Measurements from ENCODE around the gene MTTP. TPM values are rescaled to one million over a fixed set of nuclear protein-coding genes. Genes with fewer than 3 reads are reported as not detected.

Gene MTTP
- total and polyA plus RNA-seq, 2 experiments from 2014 or later = not detected

GRCh38 chr4:99622341-99622740 is 47.7 kb downstream of the MTTP start:
- Histone ChIP-seq H3K27ac (no peak overlapping the region), H3K79me2 (ENCODE audit: insufficient read depth) (no peaks in the 10 kb centered on the region), H3K36me3 (ENCODE audit: low read depth) (no peaks in the 10 kb centered on the region), H3K4me3 (no peak overlapping the region), H3K4me2 (ENCODE audit: unreplicated experiment) (no peak overlapping the region), H3K9ac (no peak overlapping the region), H3K9me2 (ENCODE audit: insufficient read depth) (no peaks in the 10 kb centered on the region), H3K9me3 (ENCODE audit: low read depth) (no peaks in the 10 kb centered on the region), H3F3A (ENCODE audit: insufficient read depth) (no peaks in the 10 kb centered on the region), H3K27me3 (replicated peaks; ENCODE audit: insufficient read depth) (no peaks in the 10 kb centered on the region), H4K20me1 (ENCODE audit: insufficient read depth) (no peaks in the 10 kb centered on the region), H3K4me1 (ENCODE audit: insufficient read depth) (no peaks in the 10 kb centered on the region), H2AFZ (no peak overlapping the region)
- in situ Hi-C loops (cut with MboI) = no loop called here
- no peak for TF ChIP-seq EZH2phosphoT487 (IDR thresholded peaks at IDR 0.05; ENCODE audit: insufficient read depth, low read depth)
- no peak for TF ChIP-seq EZH2 (IDR thresholded peaks at IDR 0.05; ENCODE audit: insufficient read depth, poor library complexity, severe bottlenecking)
- DNase-seq = no peak
- 52 to 53% methylated on average over 1 of the region's 1 CpG for WGBS, 2 experiments (ENCODE audit: low coverage in 1 of 2, low lambda C conversion rate in 2 of 2, missing lambda C conversion rate in 2 of 2)

GRCh38 chr4:99624141-99624719 is 49.6 kb downstream of the MTTP start:
- Histone ChIP-seq H3F3A (ENCODE audit: insufficient read depth) (no peaks in the 10 kb centered on the region), H3K9ac (no peak overlapping the region), H3K9me2 (ENCODE audit: insufficient read depth) (no peaks in the 10 kb centered on the region), H3K27ac (no peak overlapping the region), H3K4me1 (ENCODE audit: insufficient read depth) (no peaks in the 10 kb centered on the region), H4K20me1 (ENCODE audit: insufficient read depth) (no peaks in the 10 kb centered on the region), H2AFZ (no peak overlapping the region), H3K4me2 (ENCODE audit: unreplicated experiment) (no peak overlapping the region), H3K4me3 (no peak overlapping the region), H3K79me2 (ENCODE audit: insufficient read depth) (no peaks in the 10 kb centered on the region), H3K27me3 (replicated peaks; ENCODE audit: insufficient read depth) (no peaks in the 10 kb centered on the region), H3K9me3 (ENCODE audit: low read depth) (no peaks in the 10 kb centered on the region), H3K36me3 (ENCODE audit: low read depth) (no peaks in the 10 kb centered on the region)
- in situ Hi-C loops (cut with MboI) = no loop called here
- 38 to 43% methylated on average over 4 of the region's 4 CpGs for WGBS, 2 experiments (ENCODE audit: low coverage in 1 of 2, low lambda C conversion rate in 2 of 2, missing lambda C conversion rate in 2 of 2)
- no peak for DNase-seq
- no peak for TF ChIP-seq EZH2phosphoT487 (IDR thresholded peaks at IDR 0.05; ENCODE audit: insufficient read depth, low read depth)
- no peak for TF ChIP-seq EZH2 (IDR thresholded peaks at IDR 0.05; ENCODE audit: insufficient read depth, poor library complexity, severe bottlenecking)

- Histone ChIP-seq H3K36me3 (ENCODE audit: low read depth) (no peaks in the 10 kb centered on the region), H3K4me1 (ENCODE audit: insufficient read depth) (no peaks in the 10 kb centered on the region), H3K27me3 (replicated peaks; ENCODE audit: insufficient read depth) (no peaks in the 10 kb centered on the region), H3K4me3 (no peak overlapping the region), H3F3A (ENCODE audit: insufficient read depth) (no peaks in the 10 kb centered on the region), H2AFZ (no peak overlapping the region), H3K9ac (no peak overlapping the region), H3K9me2 (ENCODE audit: insufficient read depth) (no peaks in the 10 kb centered on the region), H3K4me2 (ENCODE audit: unreplicated experiment) (no peak overlapping the region), H3K9me3 (ENCODE audit: low read depth) (no peaks in the 10 kb centered on the region), H4K20me1 (ENCODE audit: insufficient read depth) (no peaks in the 10 kb centered on the region), H3K79me2 (ENCODE audit: insufficient read depth) (no peaks in the 10 kb centered on the region), H3K27ac (no peak overlapping the region)
- WGBS, 2 experiments (ENCODE audit: low coverage in 1 of 2, low lambda C conversion rate in 2 of 2, missing lambda C conversion rate in 2 of 2) = 0 to 3% methylated on average over 5 of the region's 5 CpGs
- in situ Hi-C loops (cut with MboI) = no loop called here
- TF ChIP-seq EZH2 (IDR thresholded peaks at IDR 0.05; ENCODE audit: insufficient read depth, poor library complexity, severe bottlenecking) = no peak
- no peak for TF ChIP-seq EZH2phosphoT487 (IDR thresholded peaks at IDR 0.05; ENCODE audit: insufficient read depth, low read depth)
- no peak for DNase-seq
Measured at GRCh38 chr4:99625369-99625768, 50.7 kb downstream of the MTTP start.

- Histone ChIP-seq H3K79me2 (ENCODE audit: insufficient read depth) (no peaks in the 10 kb centered on the region), H3K27ac (no peak overlapping the region), H3K4me1 (ENCODE audit: insufficient read depth) (no peaks in the 10 kb centered on the region), H3K9me3 (ENCODE audit: low read depth) (no peaks in the 10 kb centered on the region), H2AFZ (no peak overlapping the region), H3K4me2 (ENCODE audit: unreplicated experiment) (no peak overlapping the region), H3F3A (ENCODE audit: insufficient read depth) (no peaks in the 10 kb centered on the region), H3K36me3 (ENCODE audit: low read depth) (no peaks in the 10 kb centered on the region), H3K9ac (no peak overlapping the region), H3K9me2 (ENCODE audit: insufficient read depth) (no peaks in the 10 kb centered on the region), H3K27me3 (replicated peaks; ENCODE audit: insufficient read depth) (no peaks in the 10 kb centered on the region), H4K20me1 (ENCODE audit: insufficient read depth) (no peaks in the 10 kb centered on the region), H3K4me3 (no peak overlapping the region)
- TF ChIP-seq EZH2 (IDR thresholded peaks at IDR 0.05; ENCODE audit: insufficient read depth, poor library complexity, severe bottlenecking) (no peak), EZH2phosphoT487 (IDR thresholded peaks at IDR 0.05; ENCODE audit: insufficient read depth, low read depth) (no peak)
- no peak for DNase-seq
- in situ Hi-C loops (cut with MboI) = no loop called here
- WGBS, 2 experiments (ENCODE audit: low coverage in 1 of 2, low lambda C conversion rate in 2 of 2, missing lambda C conversion rate in 2 of 2) = 26 to 41% methylated on average over 1 of the region's 1 CpG
Measured at GRCh38 chr4:99628040-99628439, 53.4 kb downstream of the MTTP start.
